Keratinocyte (primary cell): ENCODE results near the gene CREB5. TPM values are rescaled to one million over a fixed set of nuclear protein-coding genes. Genes with fewer than 3 reads are reported as not detected.

Source experiments
- DNase-seq: peaks from one replicate; pipeline ENCODE4 v3.0.0-alpha.2; 2011; ENCODE audit warnings: low read depth, missing footprints, low spot score
- FAIRE-seq: peaks from 2 replicates; lab custom pipeline; 2011; peaks lifted over from hg19 to GRCh38; lab: Jason Lieb, UNC
- H2AFZ ChIP-seq: 2 replicates; pipeline ENCODE4 v1.6.0; 2012; ENCODE audit warnings: low read length, control low read depth, inconsistent platforms; ENCODE audit not compliant: control insufficient read depth
- H3K27ac ChIP-seq: 2 replicates; pipeline ENCODE4 v1.5.1; 2011; ENCODE audit warnings: low read length; ENCODE audit not compliant: control insufficient read depth, insufficient read depth
- H3K27me3 ChIP-seq: 3 replicates; pipeline ENCODE4 v1.6.0; 2011; ENCODE audit warnings: low read length; ENCODE audit not compliant: control insufficient read depth, insufficient read depth; ENCODE audit errors: extremely low read depth
- H3K36me3 ChIP-seq, 2 experiments: 2 replicates in 1 of 2; 3 replicates in 1 of 2; pipeline ENCODE4 v1.5.1; 2011; ENCODE audit warnings: low read length in 2 of 2, mild to moderate bottlenecking in 1 of 2; ENCODE audit not compliant: control insufficient read depth in 2 of 2, insufficient read depth in 2 of 2; ENCODE audit errors: extremely low read depth in 1 of 2
- H3K4me1 ChIP-seq: 3 replicates; pipeline ENCODE4 v1.5.1; 2011; ENCODE audit warnings: low read length; ENCODE audit not compliant: control insufficient read depth, insufficient read depth; ENCODE audit errors: extremely low read depth
- H3K4me2 ChIP-seq: 3 replicates; pipeline ENCODE4 v1.6.0; 2011; ENCODE audit warnings: low read depth, low read length; ENCODE audit not compliant: control insufficient read depth, insufficient read depth; ENCODE audit errors: extremely low read depth
- H3K4me3 ChIP-seq, 3 experiments: fragments of 200-600 bp in 1 of 3; sonication (generic) in 1 of 3; 2 replicates in 2 of 3; 3 replicates in 1 of 3; pipeline ENCODE4 v1.5.1; 2011 to 2016; ENCODE audit warnings: low read length in 3 of 3, mild to moderate bottlenecking in 3 of 3, control low read depth in 2 of 3, inconsistent platforms in 1 of 3, low read depth in 1 of 3, mixed read lengths in 1 of 3, mixed run types in 1 of 3, moderate library complexity in 1 of 3; ENCODE audit not compliant: control insufficient read depth in 2 of 3, insufficient read depth in 2 of 3; ENCODE audit errors: extremely low read depth in 1 of 3
- H3K79me2 ChIP-seq: 2 replicates; pipeline ENCODE4 v1.6.0; 2012; ENCODE audit warnings: low read length; ENCODE audit not compliant: control insufficient read depth, insufficient read depth
- H3K9ac ChIP-seq: 3 replicates; pipeline ENCODE4 v1.6.0; 2011; ENCODE audit warnings: low read length; ENCODE audit not compliant: control insufficient read depth, insufficient read depth; ENCODE audit errors: extremely low read depth
- H3K9me1 ChIP-seq: 3 replicates; pipeline ENCODE4 v1.6.0; 2011; ENCODE audit warnings: low read length; ENCODE audit not compliant: control insufficient read depth, insufficient read depth; ENCODE audit errors: extremely low read depth
- H3K9me3 ChIP-seq: 2 replicates; pipeline ENCODE4 v1.5.1; 2012; ENCODE audit warnings: low read depth, low read length; ENCODE audit not compliant: control insufficient read depth
- H4K20me1 ChIP-seq: 3 replicates; pipeline ENCODE4 v1.6.0; 2011; ENCODE audit warnings: low read length; ENCODE audit not compliant: control insufficient read depth, insufficient read depth; ENCODE audit errors: extremely low read depth
- CTCF ChIP-seq, 3 experiments: IDR thresholded peaks in 1 of 3; conservative IDR thresholded peaks in 1 of 3; optimal IDR thresholded peaks in 1 of 3; 2 replicates in 2 of 3; 3 replicates in 1 of 3; pipeline versions ENCODE3 to v1.5.1; 2011; ENCODE audit warnings: low read length in 3 of 3, mild to moderate bottlenecking in 3 of 3, moderate library complexity in 2 of 3, control low read depth in 1 of 3, inconsistent platforms in 1 of 3; ENCODE audit not compliant: insufficient read depth in 2 of 3; ENCODE audit errors: extremely low read depth in 1 of 3
- EZH2 ChIP-seq: IDR thresholded peaks from one replicate; pipeline ENCODE4 v1.6.1; 2012; ENCODE audit warnings: inconsistent platforms, mild to moderate bottlenecking, low read length, moderate library complexity
- dilution Hi-C: fragments of 300-500 bp; cut with MboI; formaldehyde crosslinking; loops from one replicate; pipeline ENCODE4 v1.7.0; 2020; ENCODE audit warnings: low sequenced_read_pairs; ENCODE audit not compliant: extremely low pct_ligation_motif_present
- polyA plus RNA-seq, 5 experiments: library from polyadenylated mRNA; depleted of rRNA in 3 of 5; stranded (reverse) in 3 of 5; stranded (forward) in 1 of 5; unstranded in 1 of 5; fragments of >200 nt; gene quantifications; 1 replicate in 1 of 5; 2 replicates in 3 of 5; 3 replicates in 1 of 5; pipeline versions ENCODE4 v1.2.1 to v1.2.3, GENCODE V29; 2011 to 2012; ENCODE audit warnings: missing spikeins in 2 of 5, low read depth in 1 of 5, low replicate concordance in 1 of 5

Gene CREB5
- polyA plus RNA-seq, 1 donor (not counting 4 experiments of a cell fraction or from before 2014, with no cell fraction given), result 7.9 TPM

- Histone ChIP-seq H2AFZ (no peak overlapping the region), H3K9ac (no peak overlapping the region), H3K27ac (no peak overlapping the region), H4K20me1 (no peaks in the 10 kb centered on the region), H3K9me1 (no peaks in the 10 kb centered on the region), H3K4me2 (no peak overlapping the region), H3K9me3 (no peaks in the 10 kb centered on the region), H3K4me3 (no peak overlapping the region), H3K36me3 (no peaks in the 10 kb centered on the region), H3K4me1 (no peaks in the 10 kb centered on the region), H3K79me2 (no peaks in the 10 kb centered on the region), H3K27me3 (peaks cover 7% of the 10 kb centered on the region)
- dilution Hi-C loops, result no loop called here
- TF ChIP-seq EZH2 (no peak), CTCF (optimal IDR thresholded peaks at IDR 0.05 in 1 of 3, IDR thresholded peaks at IDR 0.05 in 1 of 3, conservative IDR thresholded peaks at IDR 0.05 in 1 of 3; ENCODE audit: extremely low read depth in 1 of 3, insufficient read depth in 2 of 3, low read length in 3 of 3) (no peak)
- DNase-seq (no peak), FAIRE-seq (no peak)
Measured at GRCh38 chr7:28480595-28480994, 68.3 kb downstream of the CREB5 start.

GRCh38 chr7:28481091-28481926 is 69.0 kb downstream of the CREB5 start:
- Histone ChIP-seq H3K79me2 (no peaks in the 10 kb centered on the region), H3K9ac (no peak overlapping the region), H2AFZ (no peak overlapping the region), H3K27ac (no peak overlapping the region), H3K9me1 (no peaks in the 10 kb centered on the region), H3K4me1 (no peaks in the 10 kb centered on the region), H3K4me3 (no peak overlapping the region), H3K4me2 (no peak overlapping the region), H3K27me3 (peaks cover 2% of the 10 kb centered on the region), H4K20me1 (no peaks in the 10 kb centered on the region), H3K36me3 (no peaks in the 10 kb centered on the region), H3K9me3 (no peaks in the 10 kb centered on the region)
- dilution Hi-C loops, result no loop called here
- FAIRE-seq, result no peak
- DNase-seq, result no peak
- TF ChIP-seq EZH2 (no peak), CTCF (optimal IDR thresholded peaks at IDR 0.05 in 1 of 3, IDR thresholded peaks at IDR 0.05 in 1 of 3, conservative IDR thresholded peaks at IDR 0.05 in 1 of 3; ENCODE audit: extremely low read depth in 1 of 3, insufficient read depth in 2 of 3, low read length in 3 of 3) (no peak)
